KMS-11 (cell line): Measurements from ENCODE around the gene MRPL54.

ENCODE experiments used
- H2AFZ ChIP-seq: fragments of 200-600 bp; sonication (generic); 2 replicates; pipeline ENCODE4 v1.6.1; 2016; ENCODE audit warnings: antibody characterized with exemption, mixed run types, low read depth
- H3K27ac ChIP-seq: fragments of 200-600 bp; sonication (generic); 2 replicates; pipeline ENCODE4 v1.6.1; 2016; ENCODE audit warnings: mild to moderate bottlenecking, mixed run types
- H3K27me3 ChIP-seq: fragments of 200-600 bp; sonication (generic); 2 replicates; pipeline ENCODE4 v1.6.1; 2017; ENCODE audit warnings: mild to moderate bottlenecking, low read depth, mixed run types, moderate library complexity; ENCODE audit not compliant: insufficient read depth
- H3K36me3 ChIP-seq: fragments of 200-600 bp; sonication (generic); 2 replicates; pipeline ENCODE4 v1.6.1; 2017; ENCODE audit warnings: mild to moderate bottlenecking, mixed run types; ENCODE audit not compliant: insufficient read depth
- H3K4me1 ChIP-seq: fragments of 200-600 bp; sonication (generic); 2 replicates; pipeline ENCODE4 v1.6.1; 2016; ENCODE audit warnings: mild to moderate bottlenecking, low read depth, mixed run types; ENCODE audit not compliant: poor library complexity, severe bottlenecking
- H3K4me2 ChIP-seq: fragments of 200-600 bp; sonication (generic); 2 replicates; pipeline ENCODE4 v1.7.0; 2016; ENCODE audit warnings: mild to moderate bottlenecking, mixed run types
- H3K4me3 ChIP-seq: fragments of 200-600 bp; sonication (generic); IDR thresholded peaks from 2 replicates; pipeline ENCODE4 v1.6.1; 2017; ENCODE audit warnings: low read depth, low read length, mixed read lengths; ENCODE audit not compliant: insufficient read depth
- H3K79me2 ChIP-seq: fragments of 200-600 bp; sonication (generic); 2 replicates; pipeline ENCODE4 v1.6.1; 2016; ENCODE audit warnings: low read depth, mixed run types; ENCODE audit not compliant: insufficient read depth
- H3K9ac ChIP-seq: fragments of 200-600 bp; sonication (generic); 2 replicates; pipeline ENCODE4 v1.6.1; 2016; ENCODE audit warnings: mild to moderate bottlenecking, mixed run types
- H4K20me1 ChIP-seq: fragments of 200-600 bp; sonication (generic); 2 replicates; pipeline ENCODE4 v1.6.1; 2016; ENCODE audit warnings: mild to moderate bottlenecking, mixed run types; ENCODE audit not compliant: insufficient read depth
- TF ChIP-seq, protein P1 (sequence below): fragments of 200-600 bp; sonication (generic); conservative IDR thresholded peaks from 2 replicates; pipeline ENCODE4 v1.6.1; 2017; ENCODE audit warnings: low read depth, mild to moderate bottlenecking, antibody characterized with exemption, low read length, moderate library complexity, mixed read lengths

MRPL54 gene

DNA sequence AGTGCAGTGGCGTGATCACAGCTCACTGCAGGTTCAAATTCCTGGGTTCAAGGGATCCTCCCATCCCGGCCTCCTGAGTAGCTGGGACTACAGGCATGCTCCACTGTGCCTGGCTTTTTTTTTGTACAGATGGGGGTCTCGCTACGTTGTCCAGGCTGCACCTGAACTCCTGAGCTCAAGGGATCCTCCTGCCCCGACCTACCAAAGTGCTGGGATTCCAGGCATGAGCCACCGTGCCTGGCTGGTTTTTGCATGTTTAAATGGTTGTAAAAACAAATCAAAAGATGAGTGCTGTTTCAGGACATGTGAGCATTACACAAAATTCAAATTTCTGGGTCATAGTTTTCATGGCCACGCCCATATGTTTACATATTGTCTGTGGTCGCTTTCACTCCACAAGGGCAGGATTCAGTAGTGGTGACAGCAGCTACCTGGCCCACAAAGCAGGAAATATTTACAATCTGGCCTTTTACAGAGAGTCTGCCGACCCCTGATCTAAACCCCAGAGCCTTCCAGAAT, 18.4 kb downstream of the MRPL54 start:
- Histone ChIP-seq H3K79me2 (no peaks in the 10 kb centered on the region), H3K4me2 (no peak overlapping the region), H3K9ac (no peak overlapping the region), H2AFZ (no peak overlapping the region), H3K4me1 (no peaks in the 10 kb centered on the region), H3K27me3 (peaks cover 43% of the 10 kb centered on the region), H3K4me3 (no peak overlapping the region), H4K20me1 (no peaks in the 10 kb centered on the region), H3K27ac (no peak overlapping the region), H3K36me3 (no peaks in the 10 kb centered on the region)
- TF ChIP-seq, protein P1, sequence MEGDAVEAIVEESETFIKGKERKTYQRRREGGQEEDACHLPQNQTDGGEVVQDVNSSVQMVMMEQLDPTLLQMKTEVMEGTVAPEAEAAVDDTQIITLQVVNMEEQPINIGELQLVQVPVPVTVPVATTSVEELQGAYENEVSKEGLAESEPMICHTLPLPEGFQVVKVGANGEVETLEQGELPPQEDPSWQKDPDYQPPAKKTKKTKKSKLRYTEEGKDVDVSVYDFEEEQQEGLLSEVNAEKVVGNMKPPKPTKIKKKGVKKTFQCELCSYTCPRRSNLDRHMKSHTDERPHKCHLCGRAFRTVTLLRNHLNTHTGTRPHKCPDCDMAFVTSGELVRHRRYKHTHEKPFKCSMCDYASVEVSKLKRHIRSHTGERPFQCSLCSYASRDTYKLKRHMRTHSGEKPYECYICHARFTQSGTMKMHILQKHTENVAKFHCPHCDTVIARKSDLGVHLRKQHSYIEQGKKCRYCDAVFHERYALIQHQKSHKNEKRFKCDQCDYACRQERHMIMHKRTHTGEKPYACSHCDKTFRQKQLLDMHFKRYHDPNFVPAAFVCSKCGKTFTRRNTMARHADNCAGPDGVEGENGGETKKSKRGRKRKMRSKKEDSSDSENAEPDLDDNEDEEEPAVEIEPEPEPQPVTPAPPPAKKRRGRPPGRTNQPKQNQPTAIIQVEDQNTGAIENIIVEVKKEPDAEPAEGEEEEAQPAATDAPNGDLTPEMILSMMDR, result no peak

DNA sequence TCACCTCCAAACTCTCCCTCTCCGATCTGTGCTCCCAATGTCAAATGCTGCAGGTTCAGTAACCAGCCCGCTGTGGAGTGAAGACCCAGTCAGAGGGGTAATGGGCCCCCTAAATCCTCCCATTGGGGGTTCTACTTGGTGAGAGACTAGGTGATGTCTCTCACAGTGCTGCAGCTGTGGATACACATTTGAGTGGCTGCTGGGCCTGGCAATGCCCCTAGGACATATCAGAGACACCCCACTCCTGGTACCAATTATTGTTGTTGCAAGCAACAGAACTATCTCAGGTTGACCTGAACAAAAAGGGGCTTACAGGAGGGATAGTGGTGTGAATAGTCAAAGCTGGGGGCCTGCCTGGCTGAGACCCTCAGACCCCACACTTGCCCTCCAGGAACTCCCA, 19.1 kb downstream of the MRPL54 start:
- Histone ChIP-seq H3K79me2 (no peaks in the 10 kb centered on the region), H3K4me1 (no peaks in the 10 kb centered on the region), H3K4me3 (no peak overlapping the region), H3K9ac (no peak overlapping the region), H2AFZ (no peak overlapping the region), H4K20me1 (no peaks in the 10 kb centered on the region), H3K27me3 (peaks cover 43% of the 10 kb centered on the region), H3K4me2 (no peak overlapping the region), H3K27ac (no peak overlapping the region), H3K36me3 (no peaks in the 10 kb centered on the region)
- TF ChIP-seq, protein P1, result no peak

DNA sequence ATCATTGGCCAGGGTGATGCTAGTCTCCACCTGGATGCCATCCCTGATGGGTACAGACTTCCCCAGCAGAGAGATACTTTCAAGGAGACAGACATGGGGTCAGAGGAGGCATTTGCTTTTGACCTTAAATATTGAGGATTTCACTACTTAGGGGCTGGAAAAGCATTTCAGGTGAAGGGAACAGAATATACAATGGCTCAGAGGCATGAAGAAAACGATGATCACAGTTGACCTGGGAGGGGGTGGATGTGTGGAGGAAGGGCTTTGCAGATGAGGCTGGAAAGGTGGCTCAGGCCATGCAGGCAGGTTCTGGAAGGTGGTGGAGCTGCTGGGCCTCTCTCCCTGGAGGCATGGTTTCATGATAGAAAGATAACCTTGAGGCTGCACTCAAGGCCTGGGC, 19.8 kb downstream of the MRPL54 start:
- Histone ChIP-seq H2AFZ (no peak overlapping the region), H3K79me2 (no peaks in the 10 kb centered on the region), H3K4me1 (no peaks in the 10 kb centered on the region), H4K20me1 (no peaks in the 10 kb centered on the region), H3K27ac (no peak overlapping the region), H3K36me3 (no peaks in the 10 kb centered on the region), H3K4me3 (no peak overlapping the region), H3K27me3 (peaks cover 43% of the 10 kb centered on the region), H3K9ac (no peak overlapping the region), H3K4me2 (no peak overlapping the region)
- TF ChIP-seq, protein P1, result no peak

DNA sequence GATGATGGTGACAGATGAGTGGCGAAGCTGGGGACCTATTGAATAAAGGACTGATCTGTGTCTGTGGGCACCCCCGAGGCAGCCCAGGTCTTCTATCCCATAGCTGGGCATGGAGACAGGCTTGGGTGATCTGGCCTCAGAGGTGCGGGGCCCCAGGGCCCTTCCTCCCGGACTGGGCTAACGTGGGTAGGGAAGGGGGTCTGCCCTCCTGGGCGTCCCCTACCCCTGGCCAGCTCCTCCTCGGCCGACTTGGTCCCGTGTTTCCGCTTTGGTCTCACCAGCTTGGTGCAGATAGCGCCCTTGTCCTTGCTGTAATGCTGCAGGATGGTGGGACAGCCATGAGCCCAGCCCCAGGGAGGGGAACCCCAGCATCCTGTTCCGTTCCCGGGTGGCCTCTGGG, 20.4 kb downstream of the MRPL54 start:
- H3K4me1 ChIP-seq, result no peaks in the 10 kb centered on the region
- no peaks in the 10 kb centered on the region for H3K79me2 ChIP-seq
- TF ChIP-seq, protein P1, result no peak
- H3K27me3 ChIP-seq, result peaks cover 47% of the 10 kb centered on the region
- no peak overlapping the region for H3K4me3 ChIP-seq
- no peak overlapping the region for H3K27ac ChIP-seq
- no peak overlapping the region for H3K9ac ChIP-seq
- no peak overlapping the region for H3K4me2 ChIP-seq
- H3K36me3 ChIP-seq, result no peaks in the 10 kb centered on the region
- H2AFZ ChIP-seq, result no peak overlapping the region
- no peaks in the 10 kb centered on the region for H4K20me1 ChIP-seq
